Measurements from ENCODE around the gene PVALB. TPM values are rescaled to one million over a fixed set of nuclear protein-coding genes. Genes with fewer than 3 reads are reported as not detected.

Gene PVALB
- total and polyA plus RNA-seq, 2 donors (not counting 3 experiments of a cell fraction or from before 2014, with no cell fraction given) = not detected

GRCh38 chr22:36768616-36769015 is 48.2 kb downstream of the PVALB start:
- CTCF ChIA-PET = interaction anchor here (1.7 to 6.5 kb wide), 2 partner anchors 8 to 11 kb away, joined by 6 to 39 read pairs; partner anchors contain the start of gene IFT27
- Histone ChIP-seq H3K27me3 (ENCODE audit: control insufficient read depth in 2 of 2, insufficient read depth in 2 of 2, low read length in 2 of 2) (no peaks in the 10 kb centered on the region), H3K27ac (ENCODE audit: insufficient read depth, low read depth, low read length) (no peak overlapping the region), H3K9ac (replicated peaks; ENCODE audit: extremely low read depth, insufficient read depth, low read length) (no peak overlapping the region), H3K4me3 (replicated peaks in 1 of 3; ENCODE audit: insufficient read depth in 1 of 3, low read depth in 1 of 3, low read length in 3 of 3) (no peak overlapping the region), H3K4me2 (ENCODE audit: insufficient read depth, low read length) (no peak overlapping the region), H3K9me3 (replicated peaks; ENCODE audit: control insufficient read depth, insufficient read depth, low read length) (no peaks in the 10 kb centered on the region), H3K4me1 (ENCODE audit: control insufficient read depth, extremely low read depth, insufficient read depth, low read length) (peaks cover 3% of the 10 kb centered on the region), H4K20me1 (replicated peaks; ENCODE audit: control insufficient read depth, extremely low read depth, insufficient read depth, low read length) (no peaks in the 10 kb centered on the region), H3K9me1 (replicated peaks; ENCODE audit: control insufficient read depth, extremely low read depth, insufficient read depth, low read length) (no peaks in the 10 kb centered on the region), H3K79me2 (ENCODE audit: control insufficient read depth, insufficient read depth, low read length) (no peaks in the 10 kb centered on the region), H3K36me3 (ENCODE audit: control insufficient read depth in 2 of 2, extremely low read depth in 1 of 2, insufficient read depth in 2 of 2, low read length in 2 of 2) (peaks cover 0 to 11% of the 10 kb centered on the region in 2 experiments), H2AFZ (ENCODE audit: low read depth, low read length) (no peak overlapping the region)
- dilution Hi-C loops (cut with MboI; ENCODE audit: extremely low pct_ligation_motif_present, low sequenced_read_pairs) (no loop called here), intact Hi-C loops (cut with micrococcal nuclease) (no loop called here)
- TF ChIP-seq MYC (IDR thresholded peaks at IDR 0.05; ENCODE audit: low read depth, low read length) (no peak), POLR2AphosphoS5 (IDR thresholded peaks at IDR 0.05; ENCODE audit: insufficient read depth, low read depth, low read length) (no peak), JUN (IDR thresholded peaks at IDR 0.05; ENCODE audit: borderline replicate concordance, insufficient read depth, insufficient read length, low read depth) (no peak), POLR2A (IDR thresholded peaks at IDR 0.05; ENCODE audit: low read depth, low read length) (no peak), FOS (IDR thresholded peaks at IDR 0.05; ENCODE audit: borderline replicate concordance, insufficient read depth, low read length) (no peak), EZH2 (IDR thresholded peaks at IDR 0.05; ENCODE audit: borderline replicate concordance, low read depth, low read length, severe bottlenecking) (no peak), GATA2 (IDR thresholded peaks at IDR 0.05; ENCODE audit: insufficient read depth, insufficient read length, low read depth, low read length) (no peak)
- TF ChIP-seq, protein P1, sequence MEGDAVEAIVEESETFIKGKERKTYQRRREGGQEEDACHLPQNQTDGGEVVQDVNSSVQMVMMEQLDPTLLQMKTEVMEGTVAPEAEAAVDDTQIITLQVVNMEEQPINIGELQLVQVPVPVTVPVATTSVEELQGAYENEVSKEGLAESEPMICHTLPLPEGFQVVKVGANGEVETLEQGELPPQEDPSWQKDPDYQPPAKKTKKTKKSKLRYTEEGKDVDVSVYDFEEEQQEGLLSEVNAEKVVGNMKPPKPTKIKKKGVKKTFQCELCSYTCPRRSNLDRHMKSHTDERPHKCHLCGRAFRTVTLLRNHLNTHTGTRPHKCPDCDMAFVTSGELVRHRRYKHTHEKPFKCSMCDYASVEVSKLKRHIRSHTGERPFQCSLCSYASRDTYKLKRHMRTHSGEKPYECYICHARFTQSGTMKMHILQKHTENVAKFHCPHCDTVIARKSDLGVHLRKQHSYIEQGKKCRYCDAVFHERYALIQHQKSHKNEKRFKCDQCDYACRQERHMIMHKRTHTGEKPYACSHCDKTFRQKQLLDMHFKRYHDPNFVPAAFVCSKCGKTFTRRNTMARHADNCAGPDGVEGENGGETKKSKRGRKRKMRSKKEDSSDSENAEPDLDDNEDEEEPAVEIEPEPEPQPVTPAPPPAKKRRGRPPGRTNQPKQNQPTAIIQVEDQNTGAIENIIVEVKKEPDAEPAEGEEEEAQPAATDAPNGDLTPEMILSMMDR (IDR thresholded peaks at IDR 0.05; ENCODE audit: extremely low read depth in 1 of 2, insufficient read depth in 1 of 2, low read depth in 1 of 2, low read length in 2 of 2) = no peak
- TF ChIP-seq, protein P2, sequence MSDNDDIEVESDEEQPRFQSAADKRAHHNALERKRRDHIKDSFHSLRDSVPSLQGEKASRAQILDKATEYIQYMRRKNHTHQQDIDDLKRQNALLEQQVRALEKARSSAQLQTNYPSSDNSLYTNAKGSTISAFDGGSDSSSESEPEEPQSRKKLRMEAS (IDR thresholded peaks at IDR 0.05; ENCODE audit: insufficient read depth, insufficient read length) = no peak
- POLR2A ChIA-PET = no interaction called here
- DNase-seq (ENCODE audit: low read depth, low spot score) (no peak), FAIRE-seq (no peak)
- BruUV-seq (replicated peaks) = no TSS peak
